ENCODE results near the gene SENP7. TPM values are rescaled to one million over a fixed set of nuclear protein-coding genes. Genes with fewer than 3 reads are reported as not detected.

Gene SENP7
- total RNA-seq, 2 donors from 2014 or later: 23.7 to 55.1 TPM

- Histone ChIP-seq H3K4me3 (no peak overlapping the region), H3K36me3 (peaks cover 7% of the 10 kb centered on the region), H3K4me1 (ENCODE audit: control insufficient read depth in 1 of 2, low read depth in 2 of 2) (no peaks in the 10 kb centered on the region), H3K27me3 (replicated peaks; ENCODE audit: insufficient read depth) (no peaks in the 10 kb centered on the region), H3K9me3 (no peaks in the 10 kb centered on the region), H3K27ac (no peak overlapping the region)
- no peak for ATAC-seq (ENCODE audit: insufficient number of reproducible peaks, low FRiP score, low read depth)
- no peak for DNase-seq (ENCODE audit: low spot score)
- no peak for TF ChIP-seq CTCF (IDR thresholded peaks at IDR 0.05)
These were observed 11.2 kb downstream of the SENP7 start for GRCh38 chr3:101501783-101502182.

- H3K27ac ChIP-seq: no peak overlapping the region
- no peaks in the 10 kb centered on the region for H3K27me3 ChIP-seq (replicated peaks; ENCODE audit: insufficient read depth)
- no peaks in the 10 kb centered on the region for H3K4me1 ChIP-seq (ENCODE audit: control insufficient read depth in 1 of 2, low read depth in 2 of 2)
- H3K9me3 ChIP-seq: no peaks in the 10 kb centered on the region
- no peak for ATAC-seq (ENCODE audit: insufficient number of reproducible peaks, low FRiP score, low read depth)
- no peak for DNase-seq (ENCODE audit: low spot score)
- no peak overlapping the region for H3K4me3 ChIP-seq
- H3K36me3 ChIP-seq: peaks cover 7% of the 10 kb centered on the region
- no peak for TF ChIP-seq CTCF (IDR thresholded peaks at IDR 0.05)
These were observed 12.8 kb downstream of the SENP7 start for GRCh38 chr3:101500208-101500607.

GRCh38 chr3:101497803-101498202 is 15.2 kb downstream of the SENP7 start:
- Histone ChIP-seq H3K27me3 (replicated peaks; ENCODE audit: insufficient read depth) (no peaks in the 10 kb centered on the region), H3K4me3 (no peak overlapping the region), H3K27ac (no peak overlapping the region), H3K4me1 (ENCODE audit: control insufficient read depth in 1 of 2, low read depth in 2 of 2) (no peaks in the 10 kb centered on the region), H3K36me3 (peaks cover 7% of the 10 kb centered on the region), H3K9me3 (no peaks in the 10 kb centered on the region)
- no peak for DNase-seq (ENCODE audit: low spot score)
- TF ChIP-seq CTCF (IDR thresholded peaks at IDR 0.05): no peak
- ATAC-seq (ENCODE audit: insufficient number of reproducible peaks, low FRiP score, low read depth): no peak

GRCh38 chr3:101495552-101495951 is 17.5 kb downstream of the SENP7 start:
- peaks cover 11% of the 10 kb centered on the region for H3K36me3 ChIP-seq

GRCh38 chr3:101484805-101485620 is 28.0 kb downstream of the SENP7 start:
- no peak overlapping the region for H3K27ac ChIP-seq
- no peak for ATAC-seq (ENCODE audit: insufficient number of reproducible peaks, low FRiP score, low read depth)
- no peaks in the 10 kb centered on the region for H3K9me3 ChIP-seq
- DNase-seq (ENCODE audit: low spot score): no peak
- H3K4me3 ChIP-seq: no peak overlapping the region
- no peaks in the 10 kb centered on the region for H3K4me1 ChIP-seq (ENCODE audit: control insufficient read depth in 1 of 2, low read depth in 2 of 2)
- TF ChIP-seq CTCF (IDR thresholded peaks at IDR 0.05): no peak
- no peaks in the 10 kb centered on the region for H3K27me3 ChIP-seq (replicated peaks; ENCODE audit: insufficient read depth)
- H3K36me3 ChIP-seq: peaks cover 4% of the 10 kb centered on the region

More at GRCh38 chr3:101495552-101495951, 17.5 kb downstream of the SENP7 start:
- no peaks in the 10 kb centered on the region for H3K27me3 ChIP-seq (replicated peaks; ENCODE audit: insufficient read depth)
- no peak for DNase-seq (ENCODE audit: low spot score)
- no peak overlapping the region for H3K4me3 ChIP-seq
- H3K27ac ChIP-seq: no peak overlapping the region
- no peak for TF ChIP-seq CTCF (IDR thresholded peaks at IDR 0.05)
- no peaks in the 10 kb centered on the region for H3K4me1 ChIP-seq (ENCODE audit: control insufficient read depth in 1 of 2, low read depth in 2 of 2)
- H3K9me3 ChIP-seq: no peaks in the 10 kb centered on the region
- ATAC-seq (ENCODE audit: insufficient number of reproducible peaks, low FRiP score, low read depth): no peak
